WTC11 (cell line): ENCODE data around the gene TAP2. TPM values are rescaled to one million over a fixed set of nuclear protein-coding genes. Genes with fewer than 3 reads are reported as not detected.

ENCODE experiments used
- ATAC-seq: fragments of 200-7000 bp; cut with Tn5 transposase; 2 replicates; pipeline ENCODE4 v1.10.0; 2021; ENCODE audit warnings: mild to moderate bottlenecking, moderate library complexity
- CTCF ChIA-PET: fragments of 300-600 bp; sonication (Branson Sonifier 250); formaldehyde crosslinking; loops from one replicate; lab custom pipeline; 2021; ENCODE audit warnings: antibody characterized with exemption; lab: Charles Lee
- POLR2A ChIA-PET: fragments of 350-600 bp; sonication (Branson Sonifier 250); formaldehyde crosslinking; loops from one replicate; lab custom pipeline; 2021; ENCODE audit warnings: antibody characterized with exemption; lab: Charles Lee
- DNase-seq: peaks from one replicate; pipeline ENCODE4 v3.0.0; 2021; ENCODE audit warnings: low spot score
- H3K27ac Mint-ChIP-seq: 2 replicates; pipeline ENCODE4 v1.8.0; 2021; ENCODE audit warnings: mixed read lengths
- H3K27me3 Mint-ChIP-seq: 2 replicates; pipeline ENCODE4 v1.8.0; 2021; ENCODE audit warnings: low read depth, mild to moderate bottlenecking, moderate library complexity, mixed read lengths
- H3K36me3 Mint-ChIP-seq: 2 replicates; pipeline ENCODE4 v1.8.0; 2021; ENCODE audit warnings: mixed read lengths
- H3K4me1 Mint-ChIP-seq: 2 replicates; pipeline ENCODE4 v1.8.0; 2022; ENCODE audit warnings: mixed read lengths
- H3K4me3 Mint-ChIP-seq: 2 replicates; pipeline ENCODE4 v1.8.0; 2021; ENCODE audit warnings: mild to moderate bottlenecking, moderate library complexity, mixed read lengths
- H3K9me3 Mint-ChIP-seq: 2 replicates; pipeline ENCODE4 v1.8.0; 2021; ENCODE audit warnings: mixed read lengths
- AFF4 ChIP-seq: sonication (generic); formaldehyde crosslinking; IDR thresholded peaks from 2 replicates; pipeline ENCODE4 v1.8.1; 2023; ENCODE audit warnings: mild to moderate bottlenecking, missing genetic modification reagents, borderline replicate concordance
- ESRRA ChIP-seq: sonication (generic); formaldehyde crosslinking; IDR thresholded peaks from 2 replicates; pipeline ENCODE4 v1.8.1; 2022; ENCODE audit warnings: mild to moderate bottlenecking, missing genetic modification reagents, borderline replicate concordance
- HMGA2 ChIP-seq: fragments of 250-450 bp; sonication (Bioruptor Pico); IDR thresholded peaks from 2 replicates; pipeline ENCODE4 v1.4.0; 2021; ENCODE audit warnings: mild to moderate bottlenecking, moderate library complexity
- HMGXB4 ChIP-seq: sonication (generic); formaldehyde crosslinking; IDR thresholded peaks from 2 replicates; pipeline ENCODE4 v1.8.1; 2023; ENCODE audit warnings: mild to moderate bottlenecking, moderate library complexity, missing genetic modification reagents
- MLX ChIP-seq: sonication (generic); formaldehyde crosslinking; IDR thresholded peaks from 2 replicates; pipeline ENCODE4 v1.8.1; 2023; ENCODE audit warnings: mild to moderate bottlenecking, missing genetic modification reagents, moderate library complexity
- MXD4 ChIP-seq: fragments of 250-450 bp; sonication (Bioruptor Pico); IDR thresholded peaks from 2 replicates; pipeline ENCODE4 v1.8.0; 2021; ENCODE audit warnings: mild to moderate bottlenecking, moderate library complexity, borderline replicate concordance
- NFATC4 ChIP-seq: fragments of 250-450 bp; sonication (Bioruptor Pico); IDR thresholded peaks from 2 replicates; pipeline ENCODE4 v1.9.0; 2021; ENCODE audit warnings: mild to moderate bottlenecking
- RELA ChIP-seq: sonication (generic); formaldehyde crosslinking; IDR thresholded peaks from 2 replicates; pipeline ENCODE4 v1.8.1; 2022; ENCODE audit warnings: missing genetic modification reagents, mild to moderate bottlenecking, borderline replicate concordance
- RORB ChIP-seq: fragments of 250-450 bp; sonication (Bioruptor Pico); IDR thresholded peaks from 2 replicates; pipeline ENCODE4 v1.9.0; 2021; ENCODE audit warnings: mild to moderate bottlenecking
- SP1 ChIP-seq: sonication (generic); formaldehyde crosslinking; conservative IDR thresholded peaks from 2 replicates; pipeline ENCODE4 v1.8.1; 2022; ENCODE audit warnings: missing genetic modification reagents
- TCF7 ChIP-seq: sonication (generic); formaldehyde crosslinking; IDR thresholded peaks from 2 replicates; pipeline ENCODE4 v1.8.0; 2022; ENCODE audit warnings: mild to moderate bottlenecking, low read depth, missing genetic modification reagents, moderate library complexity
- TEAD4 ChIP-seq: sonication (generic); formaldehyde crosslinking; IDR thresholded peaks from 2 replicates; pipeline ENCODE4 v1.8.0; 2022; ENCODE audit warnings: mild to moderate bottlenecking, missing genetic modification reagents
- ZBTB21 ChIP-seq: sonication (generic); formaldehyde crosslinking; IDR thresholded peaks from 2 replicates; pipeline ENCODE4 v1.8.1; 2023; ENCODE audit warnings: mild to moderate bottlenecking, missing genetic modification reagents, borderline replicate concordance
- ZMAT4 ChIP-seq: fragments of 250-450 bp; sonication (Bioruptor Pico); IDR thresholded peaks from 2 replicates; pipeline ENCODE4 v1.9.0; 2021; ENCODE audit warnings: mild to moderate bottlenecking
- ZNF219 ChIP-seq: sonication (generic); formaldehyde crosslinking; IDR thresholded peaks from 2 replicates; pipeline ENCODE4 v1.8.0; 2023; ENCODE audit warnings: missing genetic modification reagents, mild to moderate bottlenecking, borderline replicate concordance
- ZNF263 ChIP-seq: sonication (generic); formaldehyde crosslinking; IDR thresholded peaks from 2 replicates; pipeline ENCODE4 v1.8.1; 2022; ENCODE audit warnings: low read depth, mild to moderate bottlenecking, moderate library complexity, missing genetic modification reagents
- ZNF281 ChIP-seq: sonication (generic); formaldehyde crosslinking; IDR thresholded peaks from 2 replicates; pipeline ENCODE4 v1.8.0; 2023; ENCODE audit warnings: mild to moderate bottlenecking, missing genetic modification reagents
- ZNF317 ChIP-seq: sonication (generic); formaldehyde crosslinking; IDR thresholded peaks from 2 replicates; pipeline ENCODE4 v1.8.1; 2023; ENCODE audit warnings: low read depth, mild to moderate bottlenecking, moderate library complexity, missing genetic modification reagents, borderline replicate concordance
- ZNF423 ChIP-seq: fragments of 250-450 bp; sonication (Bioruptor Pico); IDR thresholded peaks from 2 replicates; pipeline ENCODE4 v2.1.2; 2022; ENCODE audit warnings: mild to moderate bottlenecking, moderate library complexity
- ZNF425 ChIP-seq: fragments of 250-450 bp; sonication (Bioruptor Pico); conservative IDR thresholded peaks from 2 replicates; pipeline ENCODE4 v1.9.0; 2021; ENCODE audit warnings: mild to moderate bottlenecking
- ZNF671 ChIP-seq: fragments of 250-450 bp; sonication (Bioruptor Pico); IDR thresholded peaks from 2 replicates; pipeline ENCODE4 v1.8.0; 2021; ENCODE audit warnings: mild to moderate bottlenecking
- total RNA-seq: library from RNA; stranded (reverse); gene quantifications from 3 replicates; pipeline ENCODE4 v1.2.3, GENCODE V29; 2021

The TAP2 gene
- total RNA-seq, 1 experiment from 2014 or later, result 23.0 TPM

GRCh38 chr6:32847004-32847403, 8.5 kb upstream of the TAP2 start:
- CTCF ChIA-PET, result interaction anchor here (0.7 to 0.9 kb wide), 2 partner anchors 9 to 21 kb away, joined by 3 read pairs; partner anchors contain the start of gene TAP2
- Mint-ChIP-seq H3K9me3 (no peaks in the 10 kb centered on the region), H3K4me3 (no peak overlapping the region), H3K4me1 (peaks cover 18% of the 10 kb centered on the region), H3K27me3 (peaks cover 92% of the 10 kb centered on the region), H3K27ac (no peak overlapping the region), H3K36me3 (peaks cover 17% of the 10 kb centered on the region)
- DNase-seq (no peak), ATAC-seq (no peak)
- POLR2A ChIA-PET, result no interaction called here
- TF ChIP-seq ZNF317, result no peak
- no peak for TF ChIP-seq ZNF219 (CRISPR knock-in tag)
- TF ChIP-seq MLX (CRISPR knock-in tag), result no peak
- TF ChIP-seq RELA (CRISPR knock-in tag), result no peak

GRCh38 chr6:32845384-32845884, 6.9 kb upstream of the TAP2 start:
- Mint-ChIP-seq H3K4me1 (peaks cover 17% of the 10 kb centered on the region), H3K36me3 (peaks cover 24% of the 10 kb centered on the region), H3K27ac (no peak overlapping the region), H3K27me3 (peaks cover 92% of the 10 kb centered on the region), H3K9me3 (no peaks in the 10 kb centered on the region), H3K4me3 (no peak overlapping the region)
- DNase-seq (no peak), ATAC-seq (no peak)
- ChIA-PET POLR2A (interaction anchor here (0.5 to 2.6 kb wide), 6 partner anchors 9 to 126 kb away, joined by 3 to 28 read pairs (median 6); partner anchors contain the start of genes HLA-DMB, PSMB9 and TAP1), CTCF (interaction anchor here (0.8 to 2.8 kb wide), 7 partner anchors 9 to 123 kb away, joined by 3 to 53 read pairs (median 14); partner anchors contain the start of genes BRD2, PSMB9 and TAP1)
- TF ChIP-seq MXD4 (CRISPR knock-in tag) (no peak), MLX (CRISPR knock-in tag) (no peak), ZNF423 (CRISPR knock-in tag) (no peak), ZNF425 (no peak), HMGA2 (CRISPR knock-in tag) (no peak), ZBTB21 (CRISPR knock-in tag) (no peak), AFF4 (no peak), NFATC4 (CRISPR knock-in tag) (no peak), TCF7 (no peak), ZNF281 (CRISPR knock-in tag) (no peak), ZNF263 (CRISPR knock-in tag) (no peak), RORB (CRISPR knock-in tag) (no peak), SP1 (CRISPR knock-in tag) (no peak), ZMAT4 (CRISPR knock-in tag) (no peak), ZNF671 (CRISPR knock-in tag) (no peak), ESRRA (CRISPR knock-in tag) (no peak), HMGXB4 (CRISPR knock-in tag) (no peak), TEAD4 (CRISPR knock-in tag) (no peak)
